Upper lobe of right lung (tissue), 1 donor: ENCODE data around the gene ADGRG4. TPM values are rescaled to one million over a fixed set of nuclear protein-coding genes. Genes with fewer than 3 reads are reported as not detected.

ENCODE experiments used
- ATAC-seq: fragments of 200-7000 bp; cut with Tn5 transposase; one replicate; pipeline ENCODE4 v1.9.1; 2020; ENCODE audit warnings: mild to moderate bottlenecking, moderate library complexity
- DNase-seq: peaks from one replicate; pipeline ENCODE4 v3.0.0-alpha.2; 2020
- H3K27ac ChIP-seq: fragments of 200-600 bp; one replicate; pipeline ENCODE4 v1.8.0; 2022
- H3K27me3 ChIP-seq: fragments of 200-600 bp; one replicate; pipeline ENCODE4 v1.8.0; 2022; ENCODE audit warnings: mild to moderate bottlenecking
- H3K36me3 ChIP-seq: fragments of 200-600 bp; one replicate; pipeline ENCODE4 v1.8.0; 2022
- H3K4me1 ChIP-seq: fragments of 200-600 bp; one replicate; pipeline ENCODE4 v1.8.0; 2022
- H3K4me3 ChIP-seq: fragments of 200-600 bp; one replicate; pipeline ENCODE4 v1.8.0; 2022; ENCODE audit warnings: mild to moderate bottlenecking
- H3K9me3 ChIP-seq: fragments of 200-600 bp; one replicate; pipeline ENCODE4 v1.8.0; 2022
- CTCF ChIP-seq: fragments of 200-600 bp; IDR thresholded peaks from one replicate; pipeline ENCODE4 v1.8.0; 2022; ENCODE audit warnings: antibody characterized with exemption
- intact Hi-C: fragments of 100-400 bp; cut with DNase I; formaldehyde crosslinking; loops from one replicate; pipeline ENCODE4 v1.11.0; 2022
- total RNA-seq: library from RNA; stranded (reverse); fragmentation: NEBNext Ultra II Directional; extraction: Animal tissue kit (Norgen Biotek cat#: 25700); gene quantifications from one replicate; pipeline ENCODE4 v1.2.1, GENCODE V29; 2021
- donor health status: DM: no; HTN: yes; CAD: no; lungs with severe emphysema.

Gene ADGRG4
- total RNA-seq, 1 donor from 2014 or later: 0.06 TPM

DNA sequence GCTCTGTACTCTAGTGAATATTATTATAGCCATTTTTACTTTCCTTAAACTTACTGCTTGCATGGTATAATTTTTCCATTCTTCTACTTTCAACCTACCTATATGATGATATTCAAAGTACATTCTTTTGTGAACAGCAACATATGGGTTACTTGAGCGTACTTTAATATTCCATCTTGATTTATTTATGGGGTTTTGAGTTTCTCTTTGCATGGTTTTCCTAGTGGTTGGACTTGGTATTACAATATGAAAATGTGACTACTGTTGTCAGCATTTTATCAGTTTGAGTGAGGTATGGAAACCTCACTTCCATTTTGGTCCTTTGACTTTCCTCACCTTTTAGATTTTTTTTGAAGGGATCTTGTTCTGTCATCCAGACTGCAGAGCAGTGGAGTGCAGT lies 35.9 kb downstream of the ADGRG4 start:
- no peak for ATAC-seq
- H3K27me3 ChIP-seq: no peaks in the 10 kb centered on the region
- DNase-seq: no peak
- no peak overlapping the region for H3K4me3 ChIP-seq
- H3K36me3 ChIP-seq: no peaks in the 10 kb centered on the region
- no peak for TF ChIP-seq CTCF
- H3K9me3 ChIP-seq: no peaks in the 10 kb centered on the region
- no peaks in the 10 kb centered on the region for H3K4me1 ChIP-seq
- intact Hi-C loops: no loop called here
- H3K27ac ChIP-seq: no peak overlapping the region

- DNase-seq (no peak), ATAC-seq (no peak)
- no peaks in the 10 kb centered on the region for H3K36me3 ChIP-seq
- no peak for TF ChIP-seq CTCF
- H3K4me3 ChIP-seq: no peak overlapping the region
- H3K4me1 ChIP-seq: no peaks in the 10 kb centered on the region
- H3K9me3 ChIP-seq: no peaks in the 10 kb centered on the region
- no peak overlapping the region for H3K27ac ChIP-seq
- H3K27me3 ChIP-seq: no peaks in the 10 kb centered on the region
- intact Hi-C loops: no loop called here
Observed at GRCh38 chrX:136339702-136340101, 38.9 kb downstream of the ADGRG4 start.

- no peak for ATAC-seq
- no peak for DNase-seq
- no peak for TF ChIP-seq CTCF
- Histone ChIP-seq H3K9me3 (no peaks in the 10 kb centered on the region), H3K36me3 (no peaks in the 10 kb centered on the region), H3K4me1 (no peaks in the 10 kb centered on the region), H3K27ac (no peak overlapping the region), H3K4me3 (no peak overlapping the region), H3K27me3 (no peaks in the 10 kb centered on the region)
- intact Hi-C loops: no loop called here
Observed at GRCh38 chrX:136344320-136344719, 43.6 kb downstream of the ADGRG4 start.

DNA sequence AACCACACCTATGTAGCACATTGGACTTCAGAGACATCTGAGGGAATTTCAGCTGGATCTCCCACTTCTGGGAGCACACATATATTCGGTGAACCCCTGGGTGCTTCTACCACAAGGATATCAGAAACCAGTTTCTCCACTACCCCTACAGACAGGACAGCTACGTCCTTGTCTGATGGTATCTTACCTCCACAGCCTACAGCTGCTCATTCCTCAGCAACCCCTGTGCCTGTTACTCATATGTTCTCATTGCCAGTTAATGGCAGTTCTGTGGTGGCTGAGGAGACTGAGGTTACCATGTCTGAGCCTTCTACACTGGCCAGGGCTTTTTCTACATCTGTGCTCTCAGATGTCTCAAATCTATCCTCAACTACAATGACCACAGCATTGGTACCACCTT lies 45.7 kb downstream of the ADGRG4 start:
- H3K36me3 ChIP-seq: no peaks in the 10 kb centered on the region
- no peaks in the 10 kb centered on the region for H3K9me3 ChIP-seq
- H3K27me3 ChIP-seq: no peaks in the 10 kb centered on the region
- H3K4me3 ChIP-seq: no peak overlapping the region
- DNase-seq (no peak), ATAC-seq (no peak)
- no peaks in the 10 kb centered on the region for H3K4me1 ChIP-seq
- no peak overlapping the region for H3K27ac ChIP-seq
- intact Hi-C loops: no loop called here
- no peak for TF ChIP-seq CTCF

- ATAC-seq (no peak), DNase-seq (no peak)
- H3K4me3 ChIP-seq: no peak overlapping the region
- H3K36me3 ChIP-seq: no peaks in the 10 kb centered on the region
- TF ChIP-seq CTCF: no peak
- no peaks in the 10 kb centered on the region for H3K27me3 ChIP-seq
- no peak overlapping the region for H3K27ac ChIP-seq
- intact Hi-C loops: no loop called here
- no peaks in the 10 kb centered on the region for H3K4me1 ChIP-seq
- H3K9me3 ChIP-seq: no peaks in the 10 kb centered on the region
Observed at GRCh38 chrX:136347706-136348105, 46.9 kb downstream of the ADGRG4 start.

DNA sequence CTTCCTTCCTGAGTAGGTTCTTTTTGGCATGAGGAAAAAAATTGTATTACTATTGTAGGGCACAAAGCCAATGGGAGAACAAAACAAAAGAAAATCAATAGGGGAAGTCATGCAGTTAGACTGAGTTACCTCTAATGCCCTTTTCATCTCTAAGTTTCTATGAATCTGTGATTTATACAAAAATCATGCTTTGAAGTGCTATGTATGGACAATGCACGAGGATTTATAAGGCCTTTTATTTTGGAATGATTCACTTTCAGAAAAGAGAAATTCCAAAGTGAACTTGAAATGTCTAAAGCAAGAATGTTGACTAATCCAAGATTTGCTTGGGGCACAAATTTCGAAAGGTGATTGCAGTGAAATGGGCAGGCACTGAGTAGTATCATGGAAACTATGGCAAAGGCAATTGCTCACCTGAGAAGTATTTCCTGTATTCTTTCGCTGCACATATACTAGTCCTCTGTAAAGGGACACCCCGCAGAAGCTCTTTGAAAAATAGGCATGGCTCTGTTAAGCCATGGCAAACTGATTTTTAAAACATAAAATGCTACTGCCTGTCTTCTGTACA lies 52.8 kb downstream of the ADGRG4 start:
- DNase-seq (no peak), ATAC-seq (no peak)
- Histone ChIP-seq H3K9me3 (no peaks in the 10 kb centered on the region), H3K27ac (no peak overlapping the region), H3K27me3 (no peaks in the 10 kb centered on the region), H3K4me3 (no peak overlapping the region), H3K4me1 (no peaks in the 10 kb centered on the region), H3K36me3 (no peaks in the 10 kb centered on the region)
- TF ChIP-seq CTCF: no peak
- intact Hi-C loops: no loop called here
